ENCODE data around the gene ATG14. TPM values are rescaled to one million over a fixed set of nuclear protein-coding genes. Genes with fewer than 3 reads are reported as not detected.
A peak's percentile ranks its signal among the peaks of the same experiment; 100 is the strongest.

ATG14 gene
- total and polyA plus RNA-seq, 2 of the 13 experiments (the other 11 are each of a cell fraction or from before 2014, with no cell fraction given) = 7.2 to 9.1 TPM

DNA sequence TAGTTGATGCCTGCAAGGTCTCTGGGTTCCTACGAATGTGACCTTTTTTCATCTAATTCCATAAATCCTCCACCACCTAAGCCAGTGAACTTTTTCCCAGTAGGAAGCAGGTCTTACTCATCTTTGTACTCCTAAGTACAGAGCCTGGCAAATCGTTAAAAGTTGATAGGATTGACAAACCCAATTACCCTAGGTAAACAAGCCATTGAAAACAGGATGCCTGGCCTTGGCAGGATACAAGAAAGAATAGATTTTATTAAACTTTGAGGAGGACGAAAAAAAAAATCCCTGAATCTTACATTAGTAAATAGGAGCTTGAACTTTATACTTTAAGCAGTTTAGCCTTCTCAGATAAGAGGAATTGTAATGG lies 23.2 kb upstream of the ATG14 start (continued):
- TF ChIP-seq, protein P1, sequence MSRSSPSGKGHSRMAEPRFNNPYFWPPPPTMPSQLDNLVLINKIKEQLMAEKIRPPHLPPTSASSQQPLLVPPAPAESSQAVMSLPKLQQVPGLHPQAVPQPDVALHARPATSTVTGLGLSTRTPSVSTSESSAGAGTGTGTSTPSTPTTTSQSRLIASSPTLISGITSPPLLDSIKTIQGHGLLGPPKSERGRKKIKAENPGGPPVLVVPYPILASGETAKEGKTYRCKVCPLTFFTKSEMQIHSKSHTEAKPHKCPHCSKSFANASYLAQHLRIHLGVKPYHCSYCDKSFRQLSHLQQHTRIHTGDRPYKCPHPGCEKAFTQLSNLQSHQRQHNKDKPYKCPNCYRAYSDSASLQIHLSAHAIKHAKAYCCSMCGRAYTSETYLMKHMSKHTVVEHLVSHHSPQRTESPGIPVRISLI (CRISPR knock-in tag; IDR thresholded peaks at IDR 0.05; ENCODE audit: borderline replicate concordance) = peak; percentile 20; the same call in 1 of the 2 replicates
- TF ChIP-seq MIXL1 (CRISPR knock-in tag; IDR thresholded peaks at IDR 0.05) (peak; percentile 93), PPARG (CRISPR knock-in tag; conservative IDR thresholded peaks at IDR 0.05) (peak; percentile 81), FOXA1 (IDR thresholded peaks at IDR 0.05) (peak; percentile 43; the same call in 1 of the 2 replicates), FOXA1 (CRISPR knock-in tag; IDR thresholded peaks at IDR 0.05) (peak; percentile 44), DNMT3B (CRISPR knock-in tag; conservative IDR thresholded peaks at IDR 0.05) (no peak), SOX6 (IDR thresholded peaks at IDR 0.05) (no peak), SOX6 (CRISPR knock-in tag; IDR thresholded peaks at IDR 0.05) (peak; percentile 28; the same call in 1 of the 2 replicates), FOSL2 (CRISPR knock-in tag; IDR thresholded peaks at IDR 0.05) (0 out of 2 replicates have a peak, but pooled peaks have one; percentile 8), RORA (CRISPR knock-in tag; IDR thresholded peaks at IDR 0.05) (no peak), RFX3 (CRISPR knock-in tag; IDR thresholded peaks at IDR 0.05) (no peak)
- TF ChIP-seq, protein P2, sequence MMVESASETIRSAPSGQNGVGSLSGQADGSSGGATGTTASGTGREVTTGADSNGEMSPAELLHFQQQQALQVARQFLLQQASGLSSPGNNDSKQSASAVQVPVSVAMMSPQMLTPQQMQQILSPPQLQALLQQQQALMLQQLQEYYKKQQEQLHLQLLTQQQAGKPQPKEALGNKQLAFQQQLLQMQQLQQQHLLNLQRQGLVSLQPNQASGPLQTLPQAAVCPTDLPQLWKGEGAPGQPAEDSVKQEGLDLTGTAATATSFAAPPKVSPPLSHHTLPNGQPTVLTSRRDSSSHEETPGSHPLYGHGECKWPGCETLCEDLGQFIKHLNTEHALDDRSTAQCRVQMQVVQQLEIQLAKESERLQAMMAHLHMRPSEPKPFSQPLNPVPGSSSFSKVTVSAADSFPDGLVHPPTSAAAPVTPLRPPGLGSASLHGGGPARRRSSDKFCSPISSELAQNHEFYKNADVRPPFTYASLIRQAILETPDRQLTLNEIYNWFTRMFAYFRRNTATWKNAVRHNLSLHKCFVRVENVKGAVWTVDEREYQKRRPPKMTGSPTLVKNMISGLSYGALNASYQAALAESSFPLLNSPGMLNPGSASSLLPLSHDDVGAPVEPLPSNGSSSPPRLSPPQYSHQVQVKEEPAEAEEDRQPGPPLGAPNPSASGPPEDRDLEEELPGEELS (CRISPR knock-in tag; IDR thresholded peaks at IDR 0.05) = peak; percentile 47
- TF ChIP-seq, protein P3, sequence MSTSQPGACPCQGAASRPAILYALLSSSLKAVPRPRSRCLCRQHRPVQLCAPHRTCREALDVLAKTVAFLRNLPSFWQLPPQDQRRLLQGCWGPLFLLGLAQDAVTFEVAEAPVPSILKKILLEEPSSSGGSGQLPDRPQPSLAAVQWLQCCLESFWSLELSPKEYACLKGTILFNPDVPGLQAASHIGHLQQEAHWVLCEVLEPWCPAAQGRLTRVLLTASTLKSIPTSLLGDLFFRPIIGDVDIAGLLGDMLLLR (CRISPR knock-in tag; IDR thresholded peaks at IDR 0.05) = no peak
- TF ChIP-seq, protein P4, sequence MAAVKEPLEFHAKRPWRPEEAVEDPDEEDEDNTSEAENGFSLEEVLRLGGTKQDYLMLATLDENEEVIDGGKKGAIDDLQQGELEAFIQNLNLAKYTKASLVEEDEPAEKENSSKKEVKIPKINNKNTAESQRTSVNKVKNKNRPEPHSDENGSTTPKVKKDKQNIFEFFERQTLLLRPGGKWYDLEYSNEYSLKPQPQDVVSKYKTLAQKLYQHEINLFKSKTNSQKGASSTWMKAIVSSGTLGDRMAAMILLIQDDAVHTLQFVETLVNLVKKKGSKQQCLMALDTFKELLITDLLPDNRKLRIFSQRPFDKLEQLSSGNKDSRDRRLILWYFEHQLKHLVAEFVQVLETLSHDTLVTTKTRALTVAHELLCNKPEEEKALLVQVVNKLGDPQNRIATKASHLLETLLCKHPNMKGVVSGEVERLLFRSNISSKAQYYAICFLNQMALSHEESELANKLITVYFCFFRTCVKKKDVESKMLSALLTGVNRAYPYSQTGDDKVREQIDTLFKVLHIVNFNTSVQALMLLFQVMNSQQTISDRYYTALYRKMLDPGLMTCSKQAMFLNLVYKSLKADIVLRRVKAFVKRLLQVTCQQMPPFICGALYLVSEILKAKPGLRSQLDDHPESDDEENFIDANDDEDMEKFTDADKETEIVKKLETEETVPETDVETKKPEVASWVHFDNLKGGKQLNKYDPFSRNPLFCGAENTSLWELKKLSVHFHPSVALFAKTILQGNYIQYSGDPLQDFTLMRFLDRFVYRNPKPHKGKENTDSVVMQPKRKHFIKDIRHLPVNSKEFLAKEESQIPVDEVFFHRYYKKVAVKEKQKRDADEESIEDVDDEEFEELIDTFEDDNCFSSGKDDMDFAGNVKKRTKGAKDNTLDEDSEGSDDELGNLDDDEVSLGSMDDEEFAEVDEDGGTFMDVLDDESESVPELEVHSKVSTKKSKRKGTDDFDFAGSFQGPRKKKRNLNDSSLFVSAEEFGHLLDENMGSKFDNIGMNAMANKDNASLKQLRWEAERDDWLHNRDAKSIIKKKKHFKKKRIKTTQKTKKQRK (IDR thresholded peaks at IDR 0.05; ENCODE audit: low read length) = no peak

Data from HepG2 (cell line).